HCT116 (cell line): ENCODE data around the gene ABCA1.

Experiments used
- POLR2A ChIP-seq: IDR thresholded peaks from 2 replicates; pipeline ENCODE4 v1.7.0; 2011; ENCODE audit warnings: borderline replicate concordance; ENCODE audit not compliant: insufficient read depth, insufficient read length; ENCODE audit errors: extremely low read depth
- TF ChIP-seq, protein P1 (sequence below), 3 experiments: fragments of 200-600 bp in 1 of 3; sonication (generic) in 1 of 3; IDR thresholded peaks in 2 of 3; conservative IDR thresholded peaks in 1 of 3; 2 replicates each; pipeline ENCODE4 v1.5.1; 2012 to 2017; ENCODE audit warnings: low read depth in 2 of 3, low read length in 2 of 3, antibody characterized with exemption in 1 of 3, borderline replicate concordance in 1 of 3, control low read depth in 1 of 3, mild to moderate bottlenecking in 1 of 3, mixed read lengths in 1 of 3, mixed run types in 1 of 3, moderate library complexity in 1 of 3; ENCODE audit not compliant: insufficient read depth in 1 of 3
- TF ChIP-seq, protein P2 (sequence below): IDR thresholded peaks from 2 replicates; pipeline ENCODE4 v1.6.1; 2012; ENCODE audit warnings: low read depth

DNA sequence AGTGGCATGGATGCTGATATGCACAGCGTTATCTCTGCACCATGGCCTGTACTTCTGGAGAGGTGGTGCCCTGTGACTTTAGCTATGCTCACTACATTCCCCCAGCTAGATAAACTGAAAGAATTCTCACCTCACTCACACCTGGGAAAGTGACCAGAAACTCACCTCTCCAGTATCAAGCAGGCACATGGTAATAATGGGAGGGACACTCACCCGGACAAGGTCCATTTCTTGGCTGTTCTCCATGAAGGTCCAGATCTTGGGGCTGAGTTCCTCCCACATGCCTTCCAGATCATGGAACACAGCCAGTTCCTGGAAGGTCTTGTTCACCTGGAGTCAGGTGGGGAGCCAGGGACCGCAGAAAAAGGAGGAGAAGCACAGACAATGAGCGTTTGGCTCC is 91.2 kb downstream of the ABCA1 start:
- TF ChIP-seq, protein P1, sequence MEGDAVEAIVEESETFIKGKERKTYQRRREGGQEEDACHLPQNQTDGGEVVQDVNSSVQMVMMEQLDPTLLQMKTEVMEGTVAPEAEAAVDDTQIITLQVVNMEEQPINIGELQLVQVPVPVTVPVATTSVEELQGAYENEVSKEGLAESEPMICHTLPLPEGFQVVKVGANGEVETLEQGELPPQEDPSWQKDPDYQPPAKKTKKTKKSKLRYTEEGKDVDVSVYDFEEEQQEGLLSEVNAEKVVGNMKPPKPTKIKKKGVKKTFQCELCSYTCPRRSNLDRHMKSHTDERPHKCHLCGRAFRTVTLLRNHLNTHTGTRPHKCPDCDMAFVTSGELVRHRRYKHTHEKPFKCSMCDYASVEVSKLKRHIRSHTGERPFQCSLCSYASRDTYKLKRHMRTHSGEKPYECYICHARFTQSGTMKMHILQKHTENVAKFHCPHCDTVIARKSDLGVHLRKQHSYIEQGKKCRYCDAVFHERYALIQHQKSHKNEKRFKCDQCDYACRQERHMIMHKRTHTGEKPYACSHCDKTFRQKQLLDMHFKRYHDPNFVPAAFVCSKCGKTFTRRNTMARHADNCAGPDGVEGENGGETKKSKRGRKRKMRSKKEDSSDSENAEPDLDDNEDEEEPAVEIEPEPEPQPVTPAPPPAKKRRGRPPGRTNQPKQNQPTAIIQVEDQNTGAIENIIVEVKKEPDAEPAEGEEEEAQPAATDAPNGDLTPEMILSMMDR (IDR thresholded peaks at IDR 0.05 in 2 of 3, conservative IDR thresholded peaks at IDR 0.05 in 1 of 3; ENCODE audit: borderline replicate concordance in 1 of 3, insufficient read depth in 1 of 3, low read depth in 2 of 3, low read length in 2 of 3), result no peak
- TF ChIP-seq, protein P2, sequence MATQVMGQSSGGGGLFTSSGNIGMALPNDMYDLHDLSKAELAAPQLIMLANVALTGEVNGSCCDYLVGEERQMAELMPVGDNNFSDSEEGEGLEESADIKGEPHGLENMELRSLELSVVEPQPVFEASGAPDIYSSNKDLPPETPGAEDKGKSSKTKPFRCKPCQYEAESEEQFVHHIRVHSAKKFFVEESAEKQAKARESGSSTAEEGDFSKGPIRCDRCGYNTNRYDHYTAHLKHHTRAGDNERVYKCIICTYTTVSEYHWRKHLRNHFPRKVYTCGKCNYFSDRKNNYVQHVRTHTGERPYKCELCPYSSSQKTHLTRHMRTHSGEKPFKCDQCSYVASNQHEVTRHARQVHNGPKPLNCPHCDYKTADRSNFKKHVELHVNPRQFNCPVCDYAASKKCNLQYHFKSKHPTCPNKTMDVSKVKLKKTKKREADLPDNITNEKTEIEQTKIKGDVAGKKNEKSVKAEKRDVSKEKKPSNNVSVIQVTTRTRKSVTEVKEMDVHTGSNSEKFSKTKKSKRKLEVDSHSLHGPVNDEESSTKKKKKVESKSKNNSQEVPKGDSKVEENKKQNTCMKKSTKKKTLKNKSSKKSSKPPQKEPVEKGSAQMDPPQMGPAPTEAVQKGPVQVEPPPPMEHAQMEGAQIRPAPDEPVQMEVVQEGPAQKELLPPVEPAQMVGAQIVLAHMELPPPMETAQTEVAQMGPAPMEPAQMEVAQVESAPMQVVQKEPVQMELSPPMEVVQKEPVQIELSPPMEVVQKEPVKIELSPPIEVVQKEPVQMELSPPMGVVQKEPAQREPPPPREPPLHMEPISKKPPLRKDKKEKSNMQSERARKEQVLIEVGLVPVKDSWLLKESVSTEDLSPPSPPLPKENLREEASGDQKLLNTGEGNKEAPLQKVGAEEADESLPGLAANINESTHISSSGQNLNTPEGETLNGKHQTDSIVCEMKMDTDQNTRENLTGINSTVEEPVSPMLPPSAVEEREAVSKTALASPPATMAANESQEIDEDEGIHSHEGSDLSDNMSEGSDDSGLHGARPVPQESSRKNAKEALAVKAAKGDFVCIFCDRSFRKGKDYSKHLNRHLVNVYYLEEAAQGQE, result no peak
- TF ChIP-seq POLR2A, result no peak
